H1 (cell line): Measurements from ENCODE around the gene CAP2.

Experiments
- CBX5 ChIP-seq: fragments of 300-800, 300-1000 bp; sonication (generic); IDR thresholded peaks from 2 replicates; pipeline ENCODE4 v1.7.1; 2016; ENCODE audit warnings: antibody characterized with exemption, low read length, low read depth
- CEBPB ChIP-seq: IDR thresholded peaks from 2 replicates; pipeline ENCODE4 v1.6.1; 2012; ENCODE audit warnings: low read depth, low read length
- CTCF ChIP-seq, 3 experiments: IDR thresholded peaks; 1 replicate in 2 of 3; 2 replicates in 1 of 3; pipeline versions ENCODE4 v1.5.1 to v1.6.1; 2011; ENCODE audit warnings: low read length in 3 of 3, mild to moderate bottlenecking in 3 of 3, inconsistent platforms in 2 of 3, low read depth in 1 of 3, moderate library complexity in 1 of 3; ENCODE audit not compliant: insufficient read depth in 1 of 3; ENCODE audit errors: control extremely low read depth in 1 of 3
- EZH2 ChIP-seq: fragments of 200-600 bp; sonication (generic); IDR thresholded peaks from 2 replicates; pipeline ENCODE4 v1.7.1; 2012; ENCODE audit warnings: low read depth, mild to moderate bottlenecking, moderate library complexity, low read length, inconsistent platforms; ENCODE audit not compliant: severe bottlenecking
- GABPA ChIP-seq: IDR thresholded peaks from 2 replicates; pipeline ENCODE4 v1.6.1; 2011; ENCODE audit warnings: mild to moderate bottlenecking, low read length, moderate library complexity, borderline replicate concordance; ENCODE audit not compliant: insufficient read depth
- MAFK ChIP-seq: IDR thresholded peaks from 2 replicates; pipeline ENCODE4 v1.6.1; 2012; ENCODE audit warnings: low read depth, mild to moderate bottlenecking, improper control_type of control experiment, low read length
- POU5F1 ChIP-seq: IDR thresholded peaks from 2 replicates; pipeline ENCODE4 v1.6.1; 2011; ENCODE audit warnings: low read depth, mild to moderate bottlenecking, low read length, moderate library complexity
- RAD21 ChIP-seq, 2 experiments: IDR thresholded peaks in 1 of 2; conservative IDR thresholded peaks in 1 of 2; 2 replicates each; pipeline ENCODE4 v1.6.1; 2011; ENCODE audit warnings: low read depth in 2 of 2, low read length in 2 of 2, improper control_type of control experiment in 1 of 2, inconsistent platforms in 1 of 2, mild to moderate bottlenecking in 1 of 2, moderate library complexity in 1 of 2
- SRF ChIP-seq: IDR thresholded peaks from 2 replicates; pipeline ENCODE4 v1.6.1; 2011; ENCODE audit warnings: mild to moderate bottlenecking, low read depth, low read length, moderate library complexity

DNA sequence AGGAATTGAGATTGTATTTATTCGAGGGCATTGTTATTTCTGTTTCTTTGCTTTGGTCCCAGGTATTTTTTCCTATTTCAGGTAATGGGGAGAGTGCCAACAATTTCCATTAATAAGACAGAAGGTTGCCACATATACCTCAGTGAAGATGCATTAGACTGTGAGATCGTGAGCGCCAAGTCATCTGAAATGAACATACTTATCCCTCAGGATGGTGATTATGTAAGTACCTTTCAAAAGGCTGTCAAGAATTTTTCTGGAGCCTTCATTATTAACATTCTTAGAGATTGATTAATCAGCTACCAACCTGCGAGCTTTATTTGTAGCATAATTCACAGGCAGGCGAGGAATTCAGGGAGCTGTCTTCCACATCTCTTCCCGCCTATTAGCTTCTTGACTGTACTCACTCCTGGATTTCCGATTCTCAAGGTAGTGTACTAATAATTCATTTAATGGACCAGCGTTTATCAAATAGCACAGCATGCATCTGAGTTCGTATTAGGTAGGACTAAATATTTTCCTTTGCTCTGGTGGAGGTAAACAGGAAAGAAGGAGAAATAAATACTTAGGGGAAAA, 158.1 kb downstream of the CAP2 start:
- no peak for TF ChIP-seq GABPA
- no peak for TF ChIP-seq MAFK
- no peak for TF ChIP-seq CEBPB
- TF ChIP-seq SRF, result no peak
- TF ChIP-seq CTCF (IDR thresholded peaks at IDR 0.05; ENCODE audit: control extremely low read depth in 1 of 3, insufficient read depth in 1 of 3, low read depth in 1 of 3, low read length in 3 of 3), result no peak
- TF ChIP-seq RAD21 (IDR thresholded peaks at IDR 0.05 in 1 of 2, conservative IDR thresholded peaks at IDR 0.05 in 1 of 2; ENCODE audit: low read depth in 2 of 2, low read length in 2 of 2), result no peak
- TF ChIP-seq POU5F1, result no peak
- no peak for TF ChIP-seq EZH2
- no peak for TF ChIP-seq CBX5
